HepG2 (cell line): ENCODE results near the gene SYT1. TPM values are rescaled to one million over a fixed set of nuclear protein-coding genes. Genes with fewer than 3 reads are reported as not detected.

ENCODE experiments used
- ATAC-seq: fragments of 200-7000 bp; cut with Tn5 transposase; 3 replicates; pipeline ENCODE4 v1.9.1; 2020; ENCODE audit warnings: mild to moderate bottlenecking, moderate library complexity
- BruUV-seq: library from RNA; stranded (reverse); fragments of 400-500 nt; replicated peaks from 2 replicates; lab custom pipeline; 2021; lab: Mats Ljungman, UMichigan
- CTCF ChIA-PET: fragments of 300-600 bp; formaldehyde crosslinking; extraction: SDS; loops from one replicate; lab custom pipeline; 2021; ENCODE audit warnings: low total read pairs, inconsistent platforms, low intra/inter-chr PET ratio; lab: Yijun Ruan, JAX
- POLR2A ChIA-PET: fragments of 350-600 bp; sonication (Branson Sonifier 250); formaldehyde crosslinking; loops from one replicate; lab custom pipeline; 2020; ENCODE audit warnings: antibody characterized with exemption, inconsistent platforms; lab: Yijun Ruan, JAX
- DNase-seq: peaks from one replicate; pipeline ENCODE4 v3.0.0-alpha.2; 2015; ENCODE audit warnings: low spot score
- FAIRE-seq: peaks from 3 replicates; lab custom pipeline; 2011; peaks lifted over from hg19 to GRCh38; lab: Jason Lieb, UNC
- H2AFZ ChIP-seq: one replicate; pipeline ENCODE4 v1.6.1; 2011; ENCODE audit warnings: low read length, inconsistent platforms
- H3K27ac ChIP-seq: fragments of 300-600 bp; 3 replicates; pipeline ENCODE4 v1.8.0; 2011; ENCODE audit warnings: mixed run types, mild to moderate bottlenecking, mixed read lengths, low read length, inconsistent platforms; ENCODE audit not compliant: insufficient read depth; ENCODE audit errors: extremely low read length
- H3K27me3 ChIP-seq, 2 experiments: fragments of 200-600 bp in 1 of 2; 2 replicates in 1 of 2; 3 replicates in 1 of 2; pipeline versions ENCODE4 v1.6.0 to v1.8.0; 2011; ENCODE audit warnings: low read length in 2 of 2, mild to moderate bottlenecking in 2 of 2, moderate library complexity in 2 of 2, inconsistent platforms in 1 of 2; ENCODE audit not compliant: insufficient read depth in 2 of 2, control insufficient read depth in 1 of 2
- H3K36me3 ChIP-seq, 2 experiments: fragments of 200-600 bp in 1 of 2; replicated peaks in 1 of 2; 2 replicates in 1 of 2; 3 replicates in 1 of 2; pipeline versions ENCODE4 v1.5.1 to v1.8.0; 2011; ENCODE audit warnings: low read length in 2 of 2, inconsistent platforms in 1 of 2; ENCODE audit not compliant: insufficient read depth in 2 of 2, control insufficient read depth in 1 of 2
- H3K4me1 ChIP-seq: 2 replicates; pipeline ENCODE4 v1.5.1; 2012; ENCODE audit warnings: low read length, inconsistent platforms; ENCODE audit not compliant: insufficient read depth
- H3K4me2 ChIP-seq: 2 replicates; pipeline ENCODE4 v1.6.0; 2011; ENCODE audit warnings: low read depth, low read length, inconsistent platforms
- H3K4me3 ChIP-seq, 3 experiments: fragments of 200-600 bp in 1 of 3; sonication (generic), shearing (Covaris generic) in 1 of 3; replicated peaks in 1 of 3; 2 replicates each; pipeline ENCODE4 v1.5.1; 2011 to 2016; ENCODE audit warnings: low read length in 3 of 3, inconsistent platforms in 2 of 3, low read depth in 2 of 3, mild to moderate bottlenecking in 2 of 3, control low read depth in 1 of 3, mixed read lengths in 1 of 3; ENCODE audit not compliant: insufficient read depth in 1 of 3
- H3K79me2 ChIP-seq: one replicate; pipeline ENCODE4 v1.6.1; 2011; ENCODE audit warnings: low read length, inconsistent platforms; ENCODE audit not compliant: insufficient read depth
- H3K9ac ChIP-seq: 2 replicates; pipeline ENCODE4 v1.6.0; 2011; ENCODE audit warnings: mild to moderate bottlenecking, low read depth, low read length, inconsistent platforms; ENCODE audit not compliant: insufficient read depth
- H3K9me3 ChIP-seq: 2 replicates; pipeline ENCODE4 v1.5.1; 2012; ENCODE audit warnings: mild to moderate bottlenecking, low read length
- H4K20me1 ChIP-seq: 2 replicates; pipeline ENCODE4 v1.6.0; 2011; ENCODE audit warnings: inconsistent platforms, mild to moderate bottlenecking, low read length, moderate library complexity; ENCODE audit not compliant: insufficient read depth
- MBNL3 ChIP-seq: fragments of 250-450 bp; sonication (Bioruptor Pico); conservative IDR thresholded peaks from 2 replicates; pipeline ENCODE4 v1.8.0; 2022; ENCODE audit warnings: mild to moderate bottlenecking, inconsistent platforms
- MED8 ChIP-seq: sonication (generic); formaldehyde crosslinking; IDR thresholded peaks from 2 replicates; pipeline ENCODE4 v1.8.1; 2023; ENCODE audit warnings: mild to moderate bottlenecking, missing genetic modification reagents; ENCODE audit not compliant: insufficient replicate concordance
- SMC3 ChIP-seq: IDR thresholded peaks from 2 replicates; pipeline ENCODE4 v1.6.1; 2011; ENCODE audit warnings: low read length, improper control_type of control experiment
- TOPORS ChIP-seq: sonication (generic); formaldehyde crosslinking; IDR thresholded peaks from 2 replicates; pipeline ENCODE4 v1.8.0; 2023; ENCODE audit warnings: mild to moderate bottlenecking, missing genetic modification reagents
- WIZ ChIP-seq: sonication (generic); formaldehyde crosslinking; IDR thresholded peaks from 2 replicates; pipeline ENCODE4 v1.5.1; 2020; ENCODE audit warnings: mild to moderate bottlenecking, missing genetic modification reagents
- ZKSCAN5 ChIP-seq: sonication (generic); formaldehyde crosslinking; IDR thresholded peaks from 2 replicates; pipeline ENCODE4 v1.5.1; 2020; ENCODE audit warnings: mild to moderate bottlenecking, missing genetic modification reagents
- ZNF232 ChIP-seq: sonication (generic); formaldehyde crosslinking; IDR thresholded peaks from 2 replicates; pipeline ENCODE4 v1.4.0; 2020; ENCODE audit warnings: missing genetic modification reagents, borderline replicate concordance
- ZNF263 ChIP-seq: sonication (generic); formaldehyde crosslinking; IDR thresholded peaks from 2 replicates; pipeline ENCODE4 v1.4.0; 2020; ENCODE audit warnings: missing genetic modification reagents
- ZNF331 ChIP-seq: sonication (generic); formaldehyde crosslinking; IDR thresholded peaks from 2 replicates; pipeline ENCODE4 v1.4.0; 2020; ENCODE audit warnings: missing genetic modification reagents
- ZNF337 ChIP-seq: sonication (generic); formaldehyde crosslinking; IDR thresholded peaks from 2 replicates; pipeline ENCODE4 v1.5.1; 2020; ENCODE audit warnings: missing genetic modification reagents, low read depth, mild to moderate bottlenecking, borderline replicate concordance
- ZNF564 ChIP-seq: sonication (generic); formaldehyde crosslinking; IDR thresholded peaks from 2 replicates; pipeline ENCODE4 v1.8.1; 2023; ENCODE audit warnings: mild to moderate bottlenecking, missing genetic modification reagents
- ZNF747 ChIP-seq: sonication (generic); formaldehyde crosslinking; IDR thresholded peaks from 2 replicates; pipeline ENCODE4 v1.8.1; 2023; ENCODE audit warnings: missing genetic modification reagents, mild to moderate bottlenecking, borderline replicate concordance
- WGBS: methylation state at CpG from one replicate; pipeline ENCODE4 v1.1.6; 2017; ENCODE audit warnings: low lambda C conversion rate; 5-methylcytosine and 5-hydroxymethylcytosine counted together
- in situ Hi-C: cut with HindIII; loops from 2 replicates; pipeline ENCODE4 v1.10.0; 2017; ENCODE audit warnings: low pct_unique_long_range_greater_than_20kb; ENCODE audit not compliant: extremely low pct_ligation_motif_present
- intact Hi-C: fragments of 100-400 bp; cut with micrococcal nuclease; formaldehyde crosslinking; loops from one replicate; pipeline ENCODE4 v1.10.0; 2022; ENCODE audit not compliant: unreplicated experiment
- polyA plus RNA-seq, 8 experiments: library from polyadenylated mRNA; depleted of rRNA in 3 of 8; stranded (reverse) in 7 of 8; unstranded in 1 of 8; fragments of >200 nt; fragmentation: Illumina TruSeq in 4 of 8; extraction: Trizol in 4 of 8; gene quantifications; 2 replicates each; pipeline versions ENCODE4 v1.2.1 to v1.2.3, GENCODE V29; 2011 to 2016; ENCODE audit warnings: low read depth in 4 of 8, missing spikeins in 1 of 8, mixed read lengths in 1 of 8; ENCODE audit not compliant: insufficient read depth in 1 of 8
- total RNA-seq, 5 experiments: library from RNA; depleted of rRNA; stranded (reverse); fragments of >200 nt; fragmentation: Illumina TruSeq; extraction: Trizol; gene quantifications; 2 replicates each; pipeline ENCODE4 v1.2.3, GENCODE V29; 2016; ENCODE audit warnings: low read depth in 1 of 5
- TF ChIP-seq, protein P1 (sequence below): IDR thresholded peaks from 2 replicates; pipeline ENCODE4 v1.6.1; 2012; ENCODE audit warnings: inconsistent platforms
- TF ChIP-seq, protein P2 (sequence below): sonication (generic); formaldehyde crosslinking; IDR thresholded peaks from 2 replicates; pipeline ENCODE4 v1.4.0; 2020; ENCODE audit warnings: low read depth, missing genetic modification reagents
- TF ChIP-seq, protein P3 (sequence below): sonication (generic); formaldehyde crosslinking; IDR thresholded peaks from 2 replicates; pipeline ENCODE4 v1.5.0; 2020; ENCODE audit warnings: missing genetic modification reagents
- TF ChIP-seq, protein P4 (sequence below): IDR thresholded peaks from 2 replicates; pipeline ENCODE4 v1.6.1; 2018; ENCODE audit warnings: missing genetic modification reagents

SYT1 gene
- total and polyA plus RNA-seq, 2 of the 13 experiments (the other 11 are each of a cell fraction or from before 2014, with no cell fraction given): not detected

DNA sequence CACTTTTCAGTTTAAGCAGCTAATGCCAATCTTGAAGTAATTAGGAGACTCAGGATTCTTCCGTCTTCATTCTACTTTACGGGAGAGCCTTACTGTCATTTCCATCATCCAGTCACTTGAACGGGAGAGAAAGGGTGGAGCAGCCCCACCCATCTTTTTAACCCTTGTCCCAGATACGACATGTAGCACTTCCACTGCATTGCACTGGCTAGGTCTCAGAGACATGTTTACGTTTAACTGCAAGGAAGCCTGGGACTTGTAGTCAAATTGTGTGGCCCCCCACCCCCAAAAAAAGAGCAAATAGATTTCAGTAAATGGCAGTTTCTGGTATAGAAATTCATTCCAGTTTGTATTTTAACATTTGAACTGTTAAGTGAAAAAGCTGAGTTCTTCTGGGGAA is 46.1 kb upstream of the SYT1 start (continued):
- TF ChIP-seq, protein P1, sequence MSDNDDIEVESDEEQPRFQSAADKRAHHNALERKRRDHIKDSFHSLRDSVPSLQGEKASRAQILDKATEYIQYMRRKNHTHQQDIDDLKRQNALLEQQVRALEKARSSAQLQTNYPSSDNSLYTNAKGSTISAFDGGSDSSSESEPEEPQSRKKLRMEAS: no peak
- no peak for TF ChIP-seq ZNF232 (CRISPR knock-in tag)
- TF ChIP-seq WIZ (CRISPR knock-in tag): no peak

DNA sequence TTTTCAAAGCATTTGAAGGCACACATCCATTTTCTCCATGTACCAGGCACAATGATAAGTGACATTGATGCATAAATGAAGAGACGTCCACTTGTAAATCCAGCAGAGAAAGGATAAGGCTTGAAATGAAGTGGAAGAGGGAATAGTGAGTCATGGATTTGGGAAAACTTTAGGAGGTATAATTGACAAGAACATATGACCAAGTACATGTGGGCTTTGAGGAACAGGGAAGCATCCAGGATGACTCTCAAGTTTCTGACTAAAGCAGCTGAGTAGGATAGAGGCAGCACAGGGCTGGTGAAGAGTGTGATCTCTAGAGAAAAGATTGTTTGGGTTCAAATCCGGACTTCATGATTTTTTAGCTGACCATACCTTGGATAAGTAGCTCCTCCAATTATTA is 43.6 kb upstream of the SYT1 start:
- TF ChIP-seq MED8 (CRISPR knock-in tag) (no peak), ZNF331 (CRISPR knock-in tag) (no peak), MBNL3 (no peak), ZNF263 (CRISPR knock-in tag) (no peak), ZKSCAN5 (no peak), ZNF564 (CRISPR knock-in tag) (no peak), ZNF747 (CRISPR knock-in tag) (no peak), TOPORS (CRISPR knock-in tag) (no peak), ZNF337 (no peak), SMC3 (no peak)
- TF ChIP-seq, protein P2, sequence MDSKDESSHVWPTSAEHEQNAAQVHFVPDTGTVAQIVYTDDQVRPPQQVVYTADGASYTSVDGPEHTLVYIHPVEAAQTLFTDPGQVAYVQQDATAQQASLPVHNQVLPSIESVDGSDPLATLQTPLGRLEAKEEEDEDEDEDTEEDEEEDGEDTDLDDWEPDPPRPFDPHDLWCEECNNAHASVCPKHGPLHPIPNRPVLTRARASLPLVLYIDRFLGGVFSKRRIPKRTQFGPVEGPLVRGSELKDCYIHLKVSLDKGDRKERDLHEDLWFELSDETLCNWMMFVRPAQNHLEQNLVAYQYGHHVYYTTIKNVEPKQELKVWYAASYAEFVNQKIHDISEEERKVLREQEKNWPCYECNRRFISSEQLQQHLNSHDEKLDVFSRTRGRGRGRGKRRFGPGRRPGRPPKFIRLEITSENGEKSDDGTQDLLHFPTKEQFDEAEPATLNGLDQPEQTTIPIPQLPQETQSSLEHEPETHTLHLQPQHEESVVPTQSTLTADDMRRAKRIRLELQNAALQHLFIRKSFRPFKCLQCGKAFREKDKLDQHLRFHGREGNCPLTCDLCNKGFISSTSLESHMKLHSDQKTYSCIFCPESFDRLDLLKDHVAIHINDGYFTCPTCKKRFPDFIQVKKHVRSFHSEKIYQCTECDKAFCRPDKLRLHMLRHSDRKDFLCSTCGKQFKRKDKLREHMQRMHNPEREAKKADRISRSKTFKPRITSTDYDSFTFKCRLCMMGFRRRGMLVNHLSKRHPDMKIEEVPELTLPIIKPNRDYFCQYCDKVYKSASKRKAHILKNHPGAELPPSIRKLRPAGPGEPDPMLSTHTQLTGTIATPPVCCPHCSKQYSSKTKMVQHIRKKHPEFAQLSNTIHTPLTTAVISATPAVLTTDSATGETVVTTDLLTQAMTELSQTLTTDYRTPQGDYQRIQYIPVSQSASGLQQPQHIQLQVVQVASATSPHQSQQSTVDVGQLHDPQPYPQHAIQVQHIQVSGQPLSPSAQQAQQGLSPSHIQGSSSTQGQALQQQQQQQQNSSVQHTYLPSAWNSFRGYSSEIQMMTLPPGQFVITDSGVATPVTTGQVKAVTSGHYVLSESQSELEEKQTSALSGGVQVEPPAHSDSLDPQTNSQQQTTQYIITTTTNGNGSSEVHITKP (CRISPR knock-in tag): no peak
- TF ChIP-seq, protein P3, sequence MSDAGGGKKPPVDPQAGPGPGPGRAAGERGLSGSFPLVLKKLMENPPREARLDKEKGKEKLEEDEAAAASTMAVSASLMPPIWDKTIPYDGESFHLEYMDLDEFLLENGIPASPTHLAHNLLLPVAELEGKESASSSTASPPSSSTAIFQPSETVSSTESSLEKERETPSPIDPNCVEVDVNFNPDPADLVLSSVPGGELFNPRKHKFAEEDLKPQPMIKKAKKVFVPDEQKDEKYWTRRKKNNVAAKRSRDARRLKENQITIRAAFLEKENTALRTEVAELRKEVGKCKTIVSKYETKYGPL (CRISPR knock-in tag): no peak
- TF ChIP-seq, protein P4, sequence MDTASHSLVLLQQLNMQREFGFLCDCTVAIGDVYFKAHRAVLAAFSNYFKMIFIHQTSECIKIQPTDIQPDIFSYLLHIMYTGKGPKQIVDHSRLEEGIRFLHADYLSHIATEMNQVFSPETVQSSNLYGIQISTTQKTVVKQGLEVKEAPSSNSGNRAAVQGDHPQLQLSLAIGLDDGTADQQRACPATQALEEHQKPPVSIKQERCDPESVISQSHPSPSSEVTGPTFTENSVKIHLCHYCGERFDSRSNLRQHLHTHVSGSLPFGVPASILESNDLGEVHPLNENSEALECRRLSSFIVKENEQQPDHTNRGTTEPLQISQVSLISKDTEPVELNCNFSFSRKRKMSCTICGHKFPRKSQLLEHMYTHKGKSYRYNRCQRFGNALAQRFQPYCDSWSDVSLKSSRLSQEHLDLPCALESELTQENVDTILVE (CRISPR knock-in tag): no peak
- POLR2A ChIA-PET: no interaction called here
- H3K9ac ChIP-seq: no peak overlapping the region
- H3K36me3 ChIP-seq: no peaks in the 10 kb centered on the region
- no TSS peak for BruUV-seq
- no peak overlapping the region for H3K4me2 ChIP-seq
- no peak for ATAC-seq
- 0% methylated on average over 2 of the region's 2 CpGs for WGBS
- H3K9me3 ChIP-seq: no peaks in the 10 kb centered on the region
- H3K27me3 ChIP-seq: no peaks in the 10 kb centered on the region; a peak in 1 of 5 replicates
- no peak overlapping the region for H3K4me3 ChIP-seq
- H3K4me1 ChIP-seq: no peaks in the 10 kb centered on the region
- intact Hi-C loops: no loop called here
- no peak overlapping the region for H3K27ac ChIP-seq
- CTCF ChIA-PET: no interaction called here
- in situ Hi-C loops: no loop called here
- no peak overlapping the region for H2AFZ ChIP-seq
- no peaks in the 10 kb centered on the region for H3K79me2 ChIP-seq
- FAIRE-seq: no peak
- no peaks in the 10 kb centered on the region for H4K20me1 ChIP-seq
- no peak for DNase-seq
